HEK293 (cell line): ENCODE measurements around the gene PPDPF.

Experiments used
- CTCF ChIA-PET: fragments of 350-600 bp; formaldehyde crosslinking; extraction: SDS; loops from one replicate; lab custom pipeline; 2021; ENCODE audit warnings: antibody characterized with exemption; lab: Yijun Ruan, JAX
- POLR2A ChIA-PET: fragments of 300-600 bp; formaldehyde crosslinking; extraction: SDS; loops from one replicate; lab custom pipeline; 2020; ENCODE audit warnings: antibody characterized with exemption, inconsistent platforms; lab: Yijun Ruan, JAX
- H3K27ac ChIP-seq: fragments of 200-500 bp; sonication (Bioruptor generic); 2 replicates; pipeline ENCODE4 v1.5.1; 2014; ENCODE audit warnings: low read depth, low read length, control low read depth, inconsistent platforms; ENCODE audit errors: extremely low read depth
- H3K36me3 ChIP-seq, 2 experiments: fragments of 200-500 bp in 1 of 2; sonication (Bioruptor generic) in 1 of 2; 1 replicate in 1 of 2; 2 replicates in 1 of 2; pipeline ENCODE4 v1.5.1; 2014 to 2017; ENCODE audit warnings: inconsistent platforms in 2 of 2, low read length in 2 of 2; ENCODE audit not compliant: control insufficient read depth in 2 of 2, insufficient read depth in 1 of 2
- H3K4me1 ChIP-seq: fragments of 200-500 bp; sonication (Bioruptor generic); 2 replicates; pipeline ENCODE4 v1.5.1; 2014; ENCODE audit warnings: mild to moderate bottlenecking, low read length, inconsistent platforms; ENCODE audit not compliant: control insufficient read depth, insufficient read depth
- H3K4me3 ChIP-seq: 2 replicates; pipeline ENCODE4 v1.5.1; 2011; ENCODE audit warnings: low read depth, mild to moderate bottlenecking, control low read depth, low read length, moderate library complexity
- H3K9me3 ChIP-seq: fragments of 200-500 bp; sonication (Bioruptor generic); 2 replicates; pipeline ENCODE4 v1.5.1; 2014; ENCODE audit warnings: low read depth, low read length, inconsistent platforms; ENCODE audit not compliant: control insufficient read depth, insufficient read depth
- KLF10 ChIP-seq: fragments of 450-650 bp; IDR thresholded peaks from 2 replicates; pipeline ENCODE4 v1.5.1; 2018; ENCODE audit warnings: missing biosample characterization, mild to moderate bottlenecking, missing genetic modification characterization
- PRDM4 ChIP-seq: fragments of 450-650 bp; formaldehyde crosslinking; IDR thresholded peaks from 2 replicates; pipeline ENCODE4 v1.5.1; 2017; ENCODE audit warnings: missing biosample characterization, missing genetic modification characterization
- SCRT1 ChIP-seq: fragments of 450-650 bp; formaldehyde crosslinking; IDR thresholded peaks from 2 replicates; pipeline ENCODE4 v1.5.1; 2016; ENCODE audit warnings: missing biosample characterization, missing genetic modification characterization, borderline replicate concordance
- ZBTB48 ChIP-seq: fragments of 450-650 bp; formaldehyde crosslinking; IDR thresholded peaks from 2 replicates; pipeline ENCODE4 v1.5.1; 2016; ENCODE audit warnings: missing biosample characterization, missing genetic modification characterization
- ZEB2 ChIP-seq: fragments of 450-650 bp; formaldehyde crosslinking; IDR thresholded peaks from 2 replicates; pipeline ENCODE4 v1.5.1; 2016; ENCODE audit warnings: missing biosample characterization, missing genetic modification characterization
- ZFP3 ChIP-seq: fragments of 450-650 bp; formaldehyde crosslinking; IDR thresholded peaks from 2 replicates; pipeline ENCODE4 v1.5.1; 2016; ENCODE audit warnings: low read depth, missing biosample characterization, missing genetic modification characterization
- ZNF114 ChIP-seq: fragments of 450-650 bp; formaldehyde crosslinking; IDR thresholded peaks from 2 replicates; pipeline ENCODE4 v1.5.0; 2017; ENCODE audit warnings: missing biosample characterization, missing genetic modification characterization
- ZNF121 ChIP-seq: fragments of 450-650 bp; formaldehyde crosslinking; IDR thresholded peaks from 2 replicates; pipeline ENCODE4 v1.5.1; 2016; ENCODE audit warnings: missing biosample characterization, missing genetic modification characterization
- ZNF18 ChIP-seq: fragments of 450-650 bp; formaldehyde crosslinking; IDR thresholded peaks from 2 replicates; pipeline ENCODE4 v1.5.1; 2016; ENCODE audit warnings: missing biosample characterization, missing genetic modification characterization
- ZNF248 ChIP-seq: fragments of 450-650 bp; formaldehyde crosslinking; IDR thresholded peaks from 2 replicates; pipeline ENCODE4 v1.5.1; 2017; ENCODE audit warnings: missing biosample characterization, missing genetic modification characterization
- ZNF354C ChIP-seq: fragments of 450-650 bp; formaldehyde crosslinking; IDR thresholded peaks from 2 replicates; pipeline ENCODE4 v1.5.1; 2016; ENCODE audit warnings: missing biosample characterization, missing genetic modification characterization, low read depth, borderline replicate concordance
- ZNF394 ChIP-seq: fragments of 450-650 bp; formaldehyde crosslinking; IDR thresholded peaks from 2 replicates; pipeline ENCODE4 v1.5.1; 2016; ENCODE audit warnings: missing biosample characterization, missing genetic modification characterization, mild to moderate bottlenecking, moderate library complexity, borderline replicate concordance
- ZNF404 ChIP-seq: fragments of 450-650 bp; formaldehyde crosslinking; IDR thresholded peaks from 2 replicates; pipeline ENCODE4 v1.5.1; 2017; ENCODE audit warnings: missing biosample characterization, missing genetic modification characterization
- ZNF433 ChIP-seq: fragments of 450-650 bp; formaldehyde crosslinking; IDR thresholded peaks from 2 replicates; pipeline ENCODE4 v1.5.1; 2016; ENCODE audit warnings: missing biosample characterization, missing genetic modification characterization, low read depth
- ZNF624 ChIP-seq: fragments of 450-650 bp; formaldehyde crosslinking; IDR thresholded peaks from 2 replicates; pipeline ENCODE4 v1.5.1; 2017; ENCODE audit warnings: missing biosample characterization, missing genetic modification characterization
- ZNF76 ChIP-seq: fragments of 450-650 bp; formaldehyde crosslinking; IDR thresholded peaks from 2 replicates; pipeline ENCODE4; 2016; ENCODE audit warnings: low read depth, missing biosample characterization, missing genetic modification characterization, borderline replicate concordance
- ZNF785 ChIP-seq: fragments of 450-650 bp; formaldehyde crosslinking; IDR thresholded peaks from 2 replicates; pipeline ENCODE4 v1.5.1; 2016; ENCODE audit warnings: missing biosample characterization, missing genetic modification characterization
- ZSCAN23 ChIP-seq: fragments of 450-650 bp; formaldehyde crosslinking; IDR thresholded peaks from 2 replicates; pipeline ENCODE4 v1.5.1; 2016; ENCODE audit warnings: missing biosample characterization, missing genetic modification characterization

PPDPF gene

GRCh38 chr20:63525185-63525584 lies 4.6 kb downstream of the PPDPF start (continued):
- TF ChIP-seq ZNF404 = no peak
- TF ChIP-seq KLF10 (tag by site-specific recombination) = no peak
- no peak for TF ChIP-seq ZEB2 (tag by site-specific recombination)
- TF ChIP-seq, all 188 proteins: peak for 0

- no peak for TF ChIP-seq ZNF76 (tag by site-specific recombination)
- no peak for TF ChIP-seq ZNF248
- no peak for TF ChIP-seq ZNF624 (tag by site-specific recombination)
- no peak for TF ChIP-seq ZNF18 (tag by site-specific recombination)
- no peak for TF ChIP-seq ZNF433 (tag by site-specific recombination)
- no peak for TF ChIP-seq SCRT1 (tag by site-specific recombination)
- no peak for TF ChIP-seq ZNF394 (tag by site-specific recombination)
- TF ChIP-seq ZFP3 (tag by site-specific recombination) = no peak
- TF ChIP-seq ZNF785 (tag by site-specific recombination) = no peak
- no peak for TF ChIP-seq ZNF354C (tag by site-specific recombination)
- no peak for TF ChIP-seq ZBTB48 (tag by site-specific recombination)
- TF ChIP-seq ZSCAN23 (tag by site-specific recombination) = no peak
- POLR2A ChIA-PET = interaction anchor here (0.7 to 0.8 kb wide), 4 partner anchors 19 to 232 kb away, joined by 3 to 5 read pairs (median 4); no protein-coding TSS in a partner anchor
- no peak overlapping the region for H3K4me3 ChIP-seq
- CTCF ChIA-PET = no interaction called here
- H3K4me1 ChIP-seq = no peaks in the 10 kb centered on the region
- peaks cover 0 to 24% of the 10 kb centered on the region in 2 experiments; a peak in 1 of 3 replicates for H3K36me3 ChIP-seq
- H3K9me3 ChIP-seq = no peaks in the 10 kb centered on the region
- no peak overlapping the region for H3K27ac ChIP-seq
Measured at GRCh38 chr20:63525971-63526370, 5.4 kb downstream of the PPDPF start.

- Histone ChIP-seq H3K4me3 (no peak overlapping the region), H3K36me3 (peaks cover 0 to 17% of the 10 kb centered on the region in 2 experiments; a peak in 1 of 3 replicates), H3K27ac (no peak overlapping the region), H3K4me1 (no peaks in the 10 kb centered on the region), H3K9me3 (no peaks in the 10 kb centered on the region)
- POLR2A ChIA-PET = interaction anchor here (1.1 to 1.3 kb wide), 3 partner anchors 26 to 41 kb away, joined by 3 read pairs; no protein-coding TSS in a partner anchor
- CTCF ChIA-PET = interaction anchor here (0.6 to 1.4 kb wide), 4 partner anchors 11 to 382 kb away, joined by 3 to 4 read pairs (median 3); no protein-coding TSS in a partner anchor
- TF ChIP-seq ZNF121 (tag by site-specific recombination) (peak; percentile 96), PRDM4 (tag by site-specific recombination) (peak; percentile 29; the same call in 1 of the 2 replicates), ZNF114 (tag by site-specific recombination) (no peak)
- TF ChIP-seq, all 188 proteins: peak for 2
Measured at GRCh38 chr20:63527184-63527583, 6.6 kb downstream of the PPDPF start.
